MM.1S (cell line): ENCODE data around the gene MYBPC2.

Source experiments
- DNase-seq: peaks from one replicate; pipeline ENCODE4 v3.0.0-alpha.2; 2015
- H2AFZ ChIP-seq: fragments of 300-600 bp; sonication (generic); 2 replicates; pipeline ENCODE4 v1.6.0; 2016; ENCODE audit warnings: antibody characterized with exemption, low read length
- H3F3A ChIP-seq: fragments of 300-600 bp; sonication (generic); 2 replicates; pipeline ENCODE4 v1.6.1; 2016; ENCODE audit warnings: mild to moderate bottlenecking, antibody characterized with exemption, low read length, moderate library complexity, mixed read lengths; ENCODE audit not compliant: insufficient read depth
- H3K27ac ChIP-seq: fragments of 300-600 bp; sonication (generic); 2 replicates; pipeline ENCODE4 v1.5.1; 2016; ENCODE audit warnings: mild to moderate bottlenecking, low read length
- H3K27me3 ChIP-seq: fragments of 300-600 bp; sonication (generic); replicated peaks from 2 replicates; pipeline ENCODE4 v1.6.0; 2016; ENCODE audit warnings: low read length; ENCODE audit not compliant: insufficient read depth
- H3K36me3 ChIP-seq: fragments of 300-600 bp; sonication (generic); replicated peaks from 2 replicates; pipeline ENCODE4 v1.6.1; 2016; ENCODE audit warnings: mild to moderate bottlenecking, low read length, mixed read lengths; ENCODE audit not compliant: insufficient read depth
- H3K4me1 ChIP-seq: fragments of 300-600 bp; sonication (generic); 2 replicates; pipeline ENCODE4 v1.6.1; 2016; ENCODE audit warnings: low read length, mixed read lengths
- H3K4me2 ChIP-seq: fragments of 300-600 bp; sonication (generic); 2 replicates; pipeline ENCODE4 v1.6.0; 2016; ENCODE audit warnings: low read depth, low read length
- H3K4me3 ChIP-seq: fragments of 300-600 bp; sonication (generic); 2 replicates; pipeline ENCODE4 v1.5.1; 2016; ENCODE audit warnings: low read length, mixed read lengths
- H3K79me2 ChIP-seq: fragments of 300-600 bp; sonication (generic); 2 replicates; pipeline ENCODE4 v1.6.1; 2016; ENCODE audit warnings: mixed run types, low read length, mixed read lengths
- H3K9ac ChIP-seq: fragments of 300-600 bp; sonication (generic); 2 replicates; pipeline ENCODE4 v1.6.1; 2016; ENCODE audit warnings: low read length, mixed read lengths
- H3K9me2 ChIP-seq: fragments of 300-600 bp; sonication (generic); replicated peaks from 2 replicates; pipeline ENCODE4 v1.6.1; 2016; ENCODE audit warnings: mild to moderate bottlenecking, low read length, mixed read lengths; ENCODE audit not compliant: insufficient read depth
- H3K9me3 ChIP-seq: fragments of 300-600 bp; sonication (generic); replicated peaks from 2 replicates; pipeline ENCODE4 v1.6.1; 2016; ENCODE audit warnings: mild to moderate bottlenecking, low read length, mixed read lengths; ENCODE audit not compliant: insufficient read depth
- H4K20me1 ChIP-seq: fragments of 300-600 bp; sonication (generic); 2 replicates; pipeline ENCODE4 v1.6.1; 2016; ENCODE audit warnings: mild to moderate bottlenecking, low read length, moderate library complexity, mixed read lengths; ENCODE audit not compliant: insufficient read depth
- CTCF ChIP-seq: fragments of 300-600 bp; sonication (generic); IDR thresholded peaks from 2 replicates; pipeline ENCODE4 v1.5.1; 2016; ENCODE audit warnings: antibody characterized with exemption, low read length, mixed read lengths
- EZH2 ChIP-seq: fragments of 300-600 bp; sonication (generic); optimal IDR thresholded peaks from 2 replicates; pipeline ENCODE3; 2017; ENCODE audit warnings: low read depth, mild to moderate bottlenecking, antibody characterized with exemption, low read length, mixed read lengths
- EZH2phosphoT487 ChIP-seq: fragments of 300-600 bp; sonication (generic); IDR thresholded peaks from 2 replicates; pipeline ENCODE4 v1.6.1; 2018; ENCODE audit warnings: antibody characterized with exemption, low read length

MYBPC2 gene

GRCh38 chr19:50477751-50478515 lies 45.2 kb downstream of the MYBPC2 start:
- Histone ChIP-seq H4K20me1 (peaks cover 3% of the 10 kb centered on the region; the same call in 1 of the 2 replicates), H3F3A (peaks cover 5% of the 10 kb centered on the region; the same call in 1 of the 2 replicates), H3K27ac (no peak overlapping the region), H3K9ac (no peak overlapping the region), H3K27me3 (peaks cover 4% of the 10 kb centered on the region; the same call in 1 of the 2 replicates), H3K36me3 (0 out of 2 replicates have a peak, but pooled peaks cover 2% of the 10 kb centered on the region), H3K79me2 (peaks cover 31% of the 10 kb centered on the region), H3K9me3 (no peaks in the 10 kb centered on the region), H3K4me3 (no peak overlapping the region), H3K9me2 (no peaks in the 10 kb centered on the region), H3K4me2 (peak overlapping the region; percentile 43; the same call in 1 of the 2 replicates), H2AFZ (no peak overlapping the region), H3K4me1 (no peaks in the 10 kb centered on the region)
- TF ChIP-seq EZH2 (no peak), CTCF (no peak), EZH2phosphoT487 (no peak)
- no peak for DNase-seq

GRCh38 chr19:50478901-50479715 lies 46.4 kb downstream of the MYBPC2 start:
- Histone ChIP-seq H3K27me3 (no peaks in the 10 kb centered on the region), H3K27ac (no peak overlapping the region), H4K20me1 (peaks cover 3% of the 10 kb centered on the region; the same call in 1 of the 2 replicates), H3K9me2 (no peaks in the 10 kb centered on the region), H3K4me1 (no peaks in the 10 kb centered on the region), H3K4me3 (no peak overlapping the region), H3K79me2 (peaks cover 31% of the 10 kb centered on the region), H3K36me3 (0 out of 2 replicates have a peak, but pooled peaks cover 5% of the 10 kb centered on the region), H3K4me2 (no peak overlapping the region), H3K9ac (no peak overlapping the region), H2AFZ (no peak overlapping the region), H3F3A (peaks cover 5% of the 10 kb centered on the region; the same call in 1 of the 2 replicates), H3K9me3 (no peaks in the 10 kb centered on the region)
- DNase-seq, result no peak
- peak; percentile 47 for TF ChIP-seq CTCF
- no peak for TF ChIP-seq EZH2phosphoT487

GRCh38 chr19:50479761-50480251 lies 47.1 kb downstream of the MYBPC2 start:
- Histone ChIP-seq H3K9me2 (no peaks in the 10 kb centered on the region), H3K36me3 (0 out of 2 replicates have a peak, but pooled peaks cover 5% of the 10 kb centered on the region), H3K79me2 (peaks cover 31% of the 10 kb centered on the region), H3K9me3 (no peaks in the 10 kb centered on the region), H4K20me1 (peaks cover 3% of the 10 kb centered on the region; the same call in 1 of the 2 replicates), H3K9ac (no peak overlapping the region), H2AFZ (no peak overlapping the region), H3K4me2 (no peak overlapping the region), H3K27ac (no peak overlapping the region), H3K27me3 (no peaks in the 10 kb centered on the region), H3K4me3 (no peak overlapping the region), H3K4me1 (no peaks in the 10 kb centered on the region), H3F3A (peaks cover 5% of the 10 kb centered on the region; the same call in 1 of the 2 replicates)
- TF ChIP-seq EZH2phosphoT487 (no peak), EZH2 (no peak), CTCF (no peak)
- DNase-seq, result no peak
